H9 (cell line): ENCODE results near the gene HES3. TPM values are rescaled to one million over a fixed set of nuclear protein-coding genes. Genes with fewer than 3 reads are reported as not detected.

Experiments used
- DNase-seq: peaks from one replicate; pipeline ENCODE4 v3.0.0-alpha.2; 2017
- H2AFZ ChIP-seq: one replicate; pipeline ENCODE4 v1.6.1; 2013; ENCODE audit warnings: mild to moderate bottlenecking, low read length, control low read depth, moderate library complexity
- H2AK5ac ChIP-seq: 2 replicates; pipeline ENCODE4 v1.6.1; 2013; ENCODE audit warnings: low read length, control low read depth, mixed read lengths; ENCODE audit not compliant: insufficient read length
- H2BK120ac ChIP-seq: one replicate; pipeline ENCODE4 v1.6.1; 2013; ENCODE audit warnings: low read depth, mild to moderate bottlenecking, low read length, control low read depth, inconsistent platforms; ENCODE audit not compliant: poor library complexity, severe bottlenecking
- H2BK12ac ChIP-seq: 2 replicates; pipeline ENCODE4 v1.6.1; 2013; ENCODE audit warnings: low read length, control low read depth, mixed read lengths, low read depth; ENCODE audit not compliant: insufficient read length
- H2BK15ac ChIP-seq: 2 replicates; pipeline ENCODE4 v1.6.1; 2013; ENCODE audit warnings: low read depth, low read length, control low read depth
- H2BK20ac ChIP-seq: one replicate; pipeline ENCODE4 v1.6.1; 2013; ENCODE audit warnings: low read depth, mild to moderate bottlenecking, low read length, control low read depth, inconsistent platforms; ENCODE audit not compliant: poor library complexity, severe bottlenecking
- H2BK5ac ChIP-seq: 2 replicates; pipeline ENCODE4 v1.6.1; 2013; ENCODE audit warnings: low read length, control low read depth, mixed read lengths; ENCODE audit not compliant: insufficient read length
- H3K14ac ChIP-seq: 2 replicates; pipeline ENCODE4 v1.6.1; 2013; ENCODE audit warnings: low read length, control low read depth; ENCODE audit not compliant: insufficient read depth
- H3K18ac ChIP-seq: 2 replicates; pipeline ENCODE4 v1.6.1; 2013; ENCODE audit warnings: low read depth, mild to moderate bottlenecking, mixed read lengths, low read length, control low read depth; ENCODE audit not compliant: insufficient read length
- H3K23ac ChIP-seq: 2 replicates; pipeline ENCODE4 v1.6.1; 2013; ENCODE audit warnings: low read length, control low read depth, mixed read lengths, low read depth; ENCODE audit not compliant: insufficient read length
- H3K23me2 ChIP-seq: 2 replicates; pipeline ENCODE4 v1.6.1; 2013; ENCODE audit warnings: low read depth, mild to moderate bottlenecking, mixed read lengths, low read length, control low read depth; ENCODE audit not compliant: insufficient read length, poor library complexity, severe bottlenecking
- H3K27ac ChIP-seq: 2 replicates; pipeline ENCODE4 v1.5.1; 2013; ENCODE audit warnings: low read length, control low read depth, mixed read lengths, low read depth; ENCODE audit not compliant: insufficient read length
- H3K27me3 ChIP-seq: 2 replicates; pipeline ENCODE4 v1.6.1; 2013; ENCODE audit warnings: low read length, control low read depth, inconsistent platforms; ENCODE audit not compliant: insufficient read depth
- H3K4ac ChIP-seq: 2 replicates; pipeline ENCODE4 v1.6.1; 2013; ENCODE audit warnings: low read depth, mild to moderate bottlenecking, control low read depth, inconsistent platforms, low read length, moderate library complexity
- H3K4me1 ChIP-seq: 2 replicates; pipeline ENCODE4 v1.6.1; 2013; ENCODE audit warnings: low read length, control low read depth, inconsistent platforms; ENCODE audit not compliant: insufficient read depth
- H3K4me2 ChIP-seq: 2 replicates; pipeline ENCODE4 v1.6.1; 2013; ENCODE audit warnings: low read length, control low read depth, mixed read lengths; ENCODE audit not compliant: insufficient read length, insufficient read depth
- H3K56ac ChIP-seq: 2 replicates; pipeline ENCODE4 v1.6.1; 2013; ENCODE audit warnings: low read depth, mild to moderate bottlenecking, mixed read lengths, low read length, control low read depth; ENCODE audit not compliant: insufficient read length
- H3K79me1 ChIP-seq: 2 replicates; pipeline ENCODE4 v1.6.1; 2013; ENCODE audit warnings: low read depth, mild to moderate bottlenecking, moderate library complexity, low read length, control low read depth, inconsistent platforms; ENCODE audit not compliant: insufficient read depth, poor library complexity, severe bottlenecking
- H3K79me2 ChIP-seq: 2 replicates; pipeline ENCODE4 v1.6.1; 2013; ENCODE audit warnings: low read length, control low read depth, inconsistent platforms; ENCODE audit not compliant: insufficient read depth
- H3K9ac ChIP-seq: 2 replicates; pipeline ENCODE4 v1.6.1; 2013; ENCODE audit warnings: low read length, control low read depth, mixed read lengths; ENCODE audit not compliant: insufficient read length; ENCODE audit errors: extremely low read depth
- H3K9me3 ChIP-seq: one replicate; pipeline ENCODE4 v1.6.1; 2013; ENCODE audit warnings: low read depth, low read length, inconsistent platforms; ENCODE audit not compliant: control insufficient read depth
- H3T11ph ChIP-seq: one replicate; pipeline ENCODE4 v1.6.1; 2013; ENCODE audit warnings: mild to moderate bottlenecking, low read length, control low read depth, inconsistent platforms
- H4K20me1 ChIP-seq: one replicate; pipeline ENCODE4 v1.6.1; 2013; ENCODE audit not compliant: control insufficient read depth, insufficient read length, insufficient read depth
- H4K5ac ChIP-seq: 2 replicates; pipeline ENCODE4 v1.6.1; 2013; ENCODE audit warnings: low read depth, mild to moderate bottlenecking, mixed read lengths, low read length, control low read depth; ENCODE audit not compliant: insufficient read length
- H4K8ac ChIP-seq: replicated peaks from 2 replicates; pipeline ENCODE4 v1.6.1; 2013; ENCODE audit warnings: low read length, control low read depth, mixed read lengths, low read depth; ENCODE audit not compliant: insufficient read length
- H4K91ac ChIP-seq: 2 replicates; pipeline ENCODE4 v1.6.1; 2013; ENCODE audit warnings: low read depth, mild to moderate bottlenecking, moderate library complexity, mixed read lengths, low read length, control low read depth; ENCODE audit not compliant: insufficient read length
- H3K27ac Mint-ChIP-seq, 3 experiments: 2 replicates in 2 of 3; 3 replicates in 1 of 3; pipeline ENCODE4 v1.8.0; 2020 to 2021; ENCODE audit warnings: mixed read lengths in 3 of 3, mild to moderate bottlenecking in 1 of 3, moderate library complexity in 1 of 3
- H3K27me3 Mint-ChIP-seq: 2 replicates; pipeline ENCODE4 v1.8.0; 2021; ENCODE audit warnings: low read depth, mild to moderate bottlenecking, moderate library complexity, mixed read lengths
- H3K36me3 Mint-ChIP-seq, 3 experiments: 2 replicates in 2 of 3; 3 replicates in 1 of 3; pipeline ENCODE4 v1.8.0; 2020 to 2021; ENCODE audit warnings: low read depth in 3 of 3, mixed read lengths in 3 of 3; ENCODE audit not compliant: insufficient read depth in 1 of 3
- H3K4me1 Mint-ChIP-seq, 2 experiments: 2 replicates each; pipeline ENCODE4 v1.8.0; 2020; ENCODE audit warnings: mixed read lengths in 2 of 2
- H3K4me3 Mint-ChIP-seq, 2 experiments: 2 replicates in 1 of 2; 3 replicates in 1 of 2; pipeline ENCODE4 v1.8.0; 2020 to 2021; ENCODE audit warnings: mild to moderate bottlenecking in 2 of 2, mixed read lengths in 2 of 2, moderate library complexity in 1 of 2
- H3K9me3 Mint-ChIP-seq, 2 experiments: 2 replicates in 1 of 2; 3 replicates in 1 of 2; pipeline ENCODE4 v1.8.0; 2020; ENCODE audit warnings: mild to moderate bottlenecking in 2 of 2, mixed read lengths in 2 of 2, moderate library complexity in 1 of 2
- WGBS: extraction: QIAGEN DNeasy Blood & Tissue Kit; methylation state at CpG from one replicate; pipeline ENCODE4 v1.1.7; 2013; ENCODE audit warnings: missing lambda C conversion rate, low lambda C conversion rate, mixed read lengths; ENCODE audit not compliant: insufficient read length; ENCODE audit errors: extremely low coverage; 5-methylcytosine and 5-hydroxymethylcytosine counted together
- total RNA-seq: library from RNA; stranded (reverse); gene quantifications from 2 replicates; pipeline ENCODE4 v1.2.1, GENCODE V29; 2021
- TF ChIP-seq, protein P1 (sequence below): fragments of 200-600 bp; sonication (generic); conservative IDR thresholded peaks from 3 replicates; pipeline ENCODE4 v1.8.0; 2021; ENCODE audit warnings: antibody characterized with exemption, mild to moderate bottlenecking

HES3 gene
- total RNA-seq, 1 experiment from 2014 or later: 89.9 TPM

DNA sequence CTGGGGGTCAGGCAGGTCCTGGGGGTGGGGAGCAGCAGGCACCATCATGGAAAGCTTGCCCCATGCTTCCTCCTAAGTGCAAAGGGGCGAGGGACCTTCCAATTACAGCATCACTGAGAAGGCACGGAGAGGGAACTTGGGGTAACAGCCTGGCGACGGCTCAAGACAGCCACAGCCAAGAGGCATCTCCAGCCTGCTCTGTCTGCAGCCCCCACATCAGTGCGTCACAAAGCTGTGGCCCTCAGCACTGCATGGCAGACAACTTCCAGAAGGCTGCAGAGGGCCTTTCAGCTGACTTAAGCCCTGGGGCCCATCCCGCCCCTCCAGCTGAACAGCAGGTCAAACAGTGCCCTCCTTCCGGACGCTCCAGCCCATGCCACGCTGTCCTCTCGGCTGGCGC lies 30.1 kb downstream of the HES3 start:
- no peak for DNase-seq
- Histone ChIP-seq H3K79me2 (no peaks in the 10 kb centered on the region), H3K18ac (no peak overlapping the region), H2BK15ac (no peak overlapping the region), H2BK120ac (no peak overlapping the region), H2BK5ac (no peak overlapping the region), H4K20me1 (peaks cover under 1% of the 10 kb centered on the region), H4K91ac (no peak overlapping the region), H3K9me3 (no peaks in the 10 kb centered on the region), H3K27ac (no peak overlapping the region), H4K8ac (no peak overlapping the region), H3K23me2 (no peaks in the 10 kb centered on the region), H3K79me1 (no peaks in the 10 kb centered on the region), H3K4ac (no peak overlapping the region), H2BK12ac (no peak overlapping the region), H3K4me1 (0 out of 2 replicates have a peak, but pooled peaks cover 4% of the 10 kb centered on the region), H3K9ac (no peak overlapping the region), H3K4me2 (no peak overlapping the region), H3K23ac (no peak overlapping the region), H2AK5ac (no peak overlapping the region), H4K5ac (no peak overlapping the region), H2AFZ (no peak overlapping the region), H3K27me3 (no peaks in the 10 kb centered on the region), H2BK20ac (no peak overlapping the region), H3K14ac (no peak overlapping the region; the same call in 1 of the 2 replicates), H3T11ph (no peak overlapping the region), H3K56ac (no peak overlapping the region)
- H3K27ac Mint-ChIP-seq: no peak overlapping the region
- TF ChIP-seq, protein P1, sequence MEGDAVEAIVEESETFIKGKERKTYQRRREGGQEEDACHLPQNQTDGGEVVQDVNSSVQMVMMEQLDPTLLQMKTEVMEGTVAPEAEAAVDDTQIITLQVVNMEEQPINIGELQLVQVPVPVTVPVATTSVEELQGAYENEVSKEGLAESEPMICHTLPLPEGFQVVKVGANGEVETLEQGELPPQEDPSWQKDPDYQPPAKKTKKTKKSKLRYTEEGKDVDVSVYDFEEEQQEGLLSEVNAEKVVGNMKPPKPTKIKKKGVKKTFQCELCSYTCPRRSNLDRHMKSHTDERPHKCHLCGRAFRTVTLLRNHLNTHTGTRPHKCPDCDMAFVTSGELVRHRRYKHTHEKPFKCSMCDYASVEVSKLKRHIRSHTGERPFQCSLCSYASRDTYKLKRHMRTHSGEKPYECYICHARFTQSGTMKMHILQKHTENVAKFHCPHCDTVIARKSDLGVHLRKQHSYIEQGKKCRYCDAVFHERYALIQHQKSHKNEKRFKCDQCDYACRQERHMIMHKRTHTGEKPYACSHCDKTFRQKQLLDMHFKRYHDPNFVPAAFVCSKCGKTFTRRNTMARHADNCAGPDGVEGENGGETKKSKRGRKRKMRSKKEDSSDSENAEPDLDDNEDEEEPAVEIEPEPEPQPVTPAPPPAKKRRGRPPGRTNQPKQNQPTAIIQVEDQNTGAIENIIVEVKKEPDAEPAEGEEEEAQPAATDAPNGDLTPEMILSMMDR: no peak
- no peaks in the 10 kb centered on the region for H3K9me3 Mint-ChIP-seq
- H3K27me3 Mint-ChIP-seq: no peaks in the 10 kb centered on the region; the same call in 1 of the 2 replicates
- peaks cover 4 to 7% (median 5%) of the 10 kb centered on the region in 3 experiments; a peak in 3 of 7 replicates for H3K36me3 Mint-ChIP-seq
- H3K4me1 Mint-ChIP-seq: peaks cover 28 to 51% of the 10 kb centered on the region in 2 experiments
- no CpG with 5 or more reads among the region's 11 CpGs for WGBS
- H3K4me3 Mint-ChIP-seq: no peak overlapping the region
